ENCODE results near the gene POLR1C. TPM values are rescaled to one million over a fixed set of nuclear protein-coding genes. Genes with fewer than 3 reads are reported as not detected.
A peak's percentile ranks its signal among the peaks of the same experiment; 100 is the strongest.

Gene POLR1C
- total and polyA plus RNA-seq, 10 of the 15 experiments (the other 5 are each of a cell fraction or from before 2014, with no cell fraction given), result 40.0 to 180 (median 66.2) TPM

DNA sequence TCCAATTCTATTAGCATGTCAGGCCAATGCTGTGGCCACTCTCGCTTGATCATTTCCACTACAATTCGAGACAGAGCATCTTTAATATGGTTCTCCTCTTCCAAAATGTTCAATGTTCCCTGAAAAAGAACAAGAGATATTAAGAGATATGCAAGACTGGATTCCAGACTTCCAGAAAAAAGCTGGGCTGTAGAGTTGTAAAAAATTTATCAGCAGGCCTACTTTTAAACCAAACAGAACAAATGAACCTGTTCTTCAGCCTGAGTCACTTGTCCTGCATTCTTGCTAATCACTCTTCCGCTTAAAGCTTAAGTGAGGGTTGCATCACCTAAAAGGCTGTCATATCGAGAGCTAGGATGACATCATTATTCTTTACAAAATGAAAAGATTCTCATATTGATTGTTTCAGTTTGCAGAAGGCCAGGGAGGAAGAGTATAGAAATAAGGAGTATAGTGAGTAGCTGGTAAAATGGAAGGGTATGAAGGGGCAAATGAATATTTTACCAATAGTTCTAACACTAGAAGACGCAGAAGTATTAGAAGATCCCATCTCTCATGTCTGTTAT is 54.1 kb downstream of the POLR1C start:
- Histone ChIP-seq H3K79me2 (ENCODE audit: control insufficient read depth, insufficient read depth, low read length) (peaks cover 29% of the 10 kb centered on the region), H3K4me1 (ENCODE audit: control insufficient read depth, insufficient read depth, low read length) (no peaks in the 10 kb centered on the region; the same call in 1 of the 2 replicates), H3K4me3 (no peak overlapping the region), H2AFZ (ENCODE audit: control insufficient read depth, low read depth, low read length) (no peak overlapping the region), H3K9ac (ENCODE audit: control insufficient read depth, insufficient read depth, low read length) (no peak overlapping the region), H3K9me3 (replicated peaks; ENCODE audit: control insufficient read depth, insufficient read depth, low read length) (no peaks in the 10 kb centered on the region), H4K20me1 (ENCODE audit: control insufficient read depth, insufficient read depth) (no peaks in the 10 kb centered on the region), H3K4me2 (ENCODE audit: control insufficient read depth, insufficient read depth) (no peak overlapping the region), H3K36me3 (ENCODE audit: control insufficient read depth in 2 of 2, insufficient read depth in 2 of 2, low read length in 1 of 2) (peaks cover 6 to 32% of the 10 kb centered on the region in 2 experiments), H3K27ac (ENCODE audit: control insufficient read depth, insufficient read depth) (no peak overlapping the region; the same call in 1 of the 2 replicates), H3K27me3 (replicated peaks in 1 of 2; ENCODE audit: control insufficient read depth in 2 of 2, insufficient read depth in 2 of 2, low read length in 1 of 2) (no peaks in the 10 kb centered on the region)
- ChIA-PET RAD21 (ENCODE audit: unreplicated experiment) (interaction anchor here (0.5 to 1.2 kb wide), 2 partner anchors 29 to 999 kb away, joined by 3 to 4 read pairs; no protein-coding TSS in a partner anchor), CTCF (interaction anchor here (1.3 to 1.8 kb wide), 2 partner anchors 15 to 26 kb away, joined by 3 to 4 read pairs; no protein-coding TSS in a partner anchor), SMC1A (ENCODE audit: uncharacterized antibody, unreplicated experiment) (interaction anchor here (0.8 to 1.3 kb wide), 6 partner anchors 8 to 52 kb away, joined by 3 read pairs; no protein-coding TSS in a partner anchor), POLR2A (interaction anchor here (0.5 to 1.1 kb wide), 6 partner anchors 26 to 642 kb away, joined by 3 to 4 read pairs (median 3); partner anchors contain the start of genes CNPY3 and CUL9)
- FAIRE-seq (no peak), DNase-seq (ENCODE audit: low read depth, low spot score) (no peak), ATAC-seq (peak; percentile 43)
- WGBS (ENCODE audit: insufficient coverage, insufficient replicate concordance, low lambda C conversion rate, missing lambda C conversion rate), result 60% methylated on average over 5 of the region's 5 CpGs
- in situ Hi-C loops (cut with MboI) (no loop called here), intact Hi-C loops (cut with micrococcal nuclease; ENCODE audit: unreplicated experiment) (no loop called here)
- BruUV-seq (replicated peaks), result no TSS peak
- TF ChIP-seq GABPA (IDR thresholded peaks at IDR 0.05; ENCODE audit: low read depth) (peak; percentile 52; the same call in 1 of the 2 replicates), CREM (IDR thresholded peaks at IDR 0.05; ENCODE audit: low read depth) (peak; percentile 85), CEBPB (IDR thresholded peaks at IDR 0.05; ENCODE audit: borderline replicate concordance in 1 of 2, low read depth in 2 of 2, low read length in 2 of 2) (peak; percentile 52 to 91; a peak in 2 of 4 replicates), IRF4 (IDR thresholded peaks at IDR 0.05; ENCODE audit: low read depth, low read length) (peak; percentile 41; the same call in 1 of the 2 replicates), ETV6 (conservative IDR thresholded peaks at IDR 0.05 in 1 of 2, IDR thresholded peaks at IDR 0.05 in 1 of 2; ENCODE audit: borderline replicate concordance in 1 of 2, low read depth in 1 of 2) (peak in 1 of 2 experiments; percentile 56; a peak in 1 of 4 replicates), JUNB (IDR thresholded peaks at IDR 0.05) (peak; percentile 98), RUNX3 (IDR thresholded peaks at IDR 0.05; ENCODE audit: low read length) (peak; percentile 21; the same call in 1 of the 2 replicates), ZBED1 (IDR thresholded peaks at IDR 0.05; ENCODE audit: borderline replicate concordance) (0 out of 2 replicates have a peak, but pooled peaks have one; percentile 68), CREB1 (IDR thresholded peaks at IDR 0.05; ENCODE audit: low read depth) (peak; percentile 91), MAX (IDR thresholded peaks at IDR 0.05; ENCODE audit: low read depth, low read length) (no peak), RAD21 (IDR thresholded peaks at IDR 0.05; ENCODE audit: insufficient read depth, low read depth, low read length) (no peak), ATF7 (IDR thresholded peaks at IDR 0.05; ENCODE audit: low read depth) (peak; percentile 95), NFIC (IDR thresholded peaks at IDR 0.05; ENCODE audit: low read depth, low read length) (peak; percentile 63; the same call in 1 of the 2 replicates), REST (IDR thresholded peaks at IDR 0.05; ENCODE audit: low read depth, low read length) (no peak), KLF5 (IDR thresholded peaks at IDR 0.05; ENCODE audit: partially characterized antibody) (no peak)
- TF ChIP-seq, protein P1, sequence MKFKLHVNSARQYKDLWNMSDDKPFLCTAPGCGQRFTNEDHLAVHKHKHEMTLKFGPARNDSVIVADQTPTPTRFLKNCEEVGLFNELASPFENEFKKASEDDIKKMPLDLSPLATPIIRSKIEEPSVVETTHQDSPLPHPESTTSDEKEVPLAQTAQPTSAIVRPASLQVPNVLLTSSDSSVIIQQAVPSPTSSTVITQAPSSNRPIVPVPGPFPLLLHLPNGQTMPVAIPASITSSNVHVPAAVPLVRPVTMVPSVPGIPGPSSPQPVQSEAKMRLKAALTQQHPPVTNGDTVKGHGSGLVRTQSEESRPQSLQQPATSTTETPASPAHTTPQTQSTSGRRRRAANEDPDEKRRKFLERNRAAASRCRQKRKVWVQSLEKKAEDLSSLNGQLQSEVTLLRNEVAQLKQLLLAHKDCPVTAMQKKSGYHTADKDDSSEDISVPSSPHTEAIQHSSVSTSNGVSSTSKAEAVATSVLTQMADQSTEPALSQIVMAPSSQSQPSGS (IDR thresholded peaks at IDR 0.05; ENCODE audit: low read length), result peak; percentile 97
- TF ChIP-seq, protein P2, sequence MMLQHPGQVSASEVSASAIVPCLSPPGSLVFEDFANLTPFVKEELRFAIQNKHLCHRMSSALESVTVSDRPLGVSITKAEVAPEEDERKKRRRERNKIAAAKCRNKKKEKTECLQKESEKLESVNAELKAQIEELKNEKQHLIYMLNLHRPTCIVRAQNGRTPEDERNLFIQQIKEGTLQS (IDR thresholded peaks at IDR 0.05; ENCODE audit: borderline replicate concordance, extremely low read depth, low read depth, low read length), result peak; percentile 31; the same call in 1 of the 2 replicates

Data from GM12878 (cell line).